NCI-H187 treated with DMSO at 0.1 percent for 48 hours (cell line): ENCODE measurements around the gene HS3ST2.

ENCODE experiments used
- DNase-seq: peaks from one replicate; lab custom pipeline; 2025; lab: John Stamatoyannopoulos, UW

Gene HS3ST2

GRCh38 chr16:22813948-22814710 lies at the start of gene HS3ST2:
Gene HS3ST2, plus strand, starts transcription at chr16:22814162. Its CDS starts 449 bp downstream, at chr16:22814611.
- DNase-seq: no peak

DNA sequence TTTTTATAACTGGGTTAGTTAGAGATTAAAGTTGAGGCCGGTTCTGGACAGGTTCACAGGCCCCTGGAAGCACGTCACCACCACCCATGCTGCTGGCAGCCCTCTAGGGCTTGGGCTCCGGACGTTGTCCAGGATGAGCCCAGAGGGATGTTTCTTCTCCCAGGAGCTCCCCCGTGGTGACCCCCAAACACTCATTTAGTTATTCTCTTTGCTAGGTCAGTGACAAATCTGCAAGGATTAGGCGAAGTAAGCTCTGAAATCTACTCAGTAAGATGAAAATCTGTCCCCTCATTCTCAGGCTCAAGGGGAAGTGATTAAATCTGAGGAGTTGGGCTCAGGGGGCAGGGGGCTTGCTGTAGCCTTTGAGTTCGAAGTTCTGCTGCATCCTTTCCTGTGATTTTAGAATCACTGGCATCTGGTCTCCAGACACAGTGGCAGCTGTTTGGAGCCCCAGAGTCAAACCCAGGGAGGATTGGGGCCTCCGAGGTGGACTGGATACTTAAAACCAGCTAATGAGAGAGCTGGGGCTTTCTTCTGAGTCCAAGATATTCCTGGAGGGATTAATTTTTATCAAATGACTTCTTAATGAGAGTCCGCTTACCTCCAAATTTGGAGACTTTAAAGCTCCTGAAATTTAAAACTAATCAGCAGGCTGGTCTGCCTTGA lies 49.2 kb upstream of the HS3ST2 start:
- DNase-seq: no peak

- DNase-seq: no peak
Observed at GRCh38 chr16:22765479-22765878, 48.5 kb upstream of the HS3ST2 start.

GRCh38 chr16:22770866-22771265 lies 43.1 kb upstream of the HS3ST2 start:
- no peak for DNase-seq

DNA sequence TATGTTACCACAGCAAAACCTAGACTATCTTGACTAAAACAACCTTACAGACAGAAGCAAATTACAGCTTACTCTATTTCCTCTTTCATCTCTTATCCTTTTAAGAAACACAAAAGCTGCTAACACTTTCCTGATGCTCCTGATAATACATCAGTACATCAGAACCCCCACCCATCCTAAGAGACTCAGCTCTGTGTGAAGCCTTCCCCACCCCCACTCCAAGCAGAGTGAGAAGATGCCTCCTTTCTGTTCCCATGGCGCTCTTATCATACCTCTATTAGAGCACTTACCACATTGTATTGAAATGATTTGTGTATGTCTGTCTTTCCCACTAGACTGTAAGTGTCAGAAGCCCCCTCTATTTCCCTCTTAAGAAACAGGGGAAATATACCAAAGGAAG lies 42.4 kb upstream of the HS3ST2 start:
- DNase-seq: no peak

GRCh38 chr16:22775220-22775922 lies 38.6 kb upstream of the HS3ST2 start:
- no peak for DNase-seq

- no peak for DNase-seq
Observed at GRCh38 chr16:22781480-22781879, 32.5 kb upstream of the HS3ST2 start.

DNA sequence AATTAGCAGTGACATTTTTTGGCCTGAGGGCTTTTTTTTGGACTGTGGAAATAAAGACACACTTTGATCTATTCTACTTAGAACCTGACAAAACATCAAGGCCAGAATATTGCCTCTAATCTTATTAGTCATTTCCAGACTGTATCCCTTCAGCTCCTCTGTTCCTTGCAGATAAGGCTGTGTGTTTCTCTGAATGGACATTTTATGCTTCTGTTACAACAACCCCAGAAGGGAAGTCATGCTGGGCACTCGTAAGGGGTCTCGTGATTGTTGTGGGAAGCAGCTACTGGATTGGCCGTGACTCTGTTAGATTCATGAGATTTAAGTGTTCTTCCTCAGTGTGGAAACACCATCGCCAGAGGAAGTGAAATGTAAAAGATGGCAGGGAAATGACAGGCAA lies 31.6 kb upstream of the HS3ST2 start:
- no peak for DNase-seq

DNA sequence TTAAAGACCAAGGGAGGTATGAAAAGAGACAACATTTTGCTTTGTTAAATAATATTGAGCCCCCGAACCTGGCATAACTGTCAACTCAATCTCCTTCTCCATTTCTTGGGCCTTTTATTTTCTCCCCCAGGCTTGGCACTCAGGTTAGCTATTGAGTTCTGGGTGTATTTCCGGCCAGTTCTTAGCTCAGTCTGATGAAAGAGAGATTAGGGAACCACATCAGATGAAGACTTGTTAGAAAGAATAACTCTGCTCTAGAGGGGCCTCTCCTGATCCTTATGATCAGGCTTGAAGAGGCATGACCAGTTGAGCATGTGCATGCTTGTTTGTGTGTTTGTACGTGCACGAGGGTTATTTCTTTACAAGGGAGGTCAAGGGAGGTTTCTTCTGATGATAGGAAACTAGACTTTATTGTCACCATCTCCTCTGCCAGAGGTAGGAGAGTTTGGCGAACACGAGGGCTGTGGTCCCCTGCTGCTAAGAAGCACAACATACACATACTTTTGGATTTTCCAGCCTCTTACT lies 29.2 kb upstream of the HS3ST2 start:
- DNase-seq: no peak

DNA sequence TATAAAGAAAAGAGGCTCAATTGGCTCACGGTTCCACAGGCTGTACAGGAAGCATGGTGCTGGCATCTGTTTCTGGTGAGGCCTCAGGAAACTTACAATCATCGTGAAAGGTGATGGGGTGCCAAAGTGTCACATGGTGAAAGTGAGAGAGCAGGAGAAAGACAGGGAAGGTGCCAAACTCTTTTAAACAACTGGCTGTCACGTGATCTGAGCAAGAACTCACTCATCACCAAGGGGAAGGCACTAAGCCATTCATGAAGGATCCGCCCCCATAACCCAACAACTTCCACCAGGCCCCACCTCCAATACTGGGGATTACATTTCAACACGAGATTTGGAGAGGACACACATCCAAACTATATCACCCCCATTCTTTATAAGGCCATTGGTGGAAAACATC lies 28.4 kb upstream of the HS3ST2 start:
- no peak for DNase-seq

- no peak for DNase-seq
Observed at GRCh38 chr16:22786284-22786683, 27.7 kb upstream of the HS3ST2 start.

DNA sequence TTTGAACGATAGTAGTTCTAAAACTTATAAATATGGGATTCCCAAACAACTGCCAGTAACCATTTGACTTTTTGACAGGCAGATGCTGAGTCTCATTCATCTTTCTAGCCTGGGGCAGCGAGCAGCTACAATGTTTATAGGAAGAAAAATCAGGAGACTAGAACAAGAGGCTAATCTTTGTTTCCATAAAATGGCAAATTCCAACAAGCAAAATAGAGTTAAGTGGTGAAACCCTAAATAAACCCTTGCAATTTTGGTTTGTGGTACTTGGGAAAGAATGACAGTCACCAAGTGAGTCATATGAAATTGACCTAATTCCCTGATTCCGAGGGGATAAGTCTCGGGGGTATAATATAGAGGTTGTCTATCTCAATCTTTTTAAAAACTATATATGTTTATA lies 27.3 kb upstream of the HS3ST2 start:
- no peak for DNase-seq

GRCh38 chr16:22787466-22788192 lies 26.3 kb upstream of the HS3ST2 start:
- no peak for DNase-seq

- no peak for DNase-seq
Observed at GRCh38 chr16:22788193-22788530, 25.8 kb upstream of the HS3ST2 start.

GRCh38 chr16:22789281-22789945 lies 24.5 kb upstream of the HS3ST2 start:
- DNase-seq: no peak

DNA sequence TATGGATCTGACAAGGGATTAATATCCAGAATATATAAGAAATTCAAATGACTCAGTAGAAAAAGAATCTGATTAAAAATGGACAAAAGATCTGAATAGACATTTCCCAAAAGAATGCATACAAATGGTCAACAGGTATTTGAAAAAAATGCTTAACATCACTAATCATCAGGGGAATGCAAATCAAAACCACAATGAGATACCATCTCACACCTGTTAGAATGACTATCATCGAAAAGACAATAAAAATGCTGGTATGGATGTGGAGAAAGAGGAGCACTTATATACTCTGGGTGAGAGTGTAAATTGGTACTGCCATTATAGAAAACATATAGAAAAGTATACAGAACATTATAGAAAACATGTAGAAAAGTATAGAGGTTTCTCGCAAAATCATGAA lies 16.4 kb upstream of the HS3ST2 start:
- no peak for DNase-seq

- DNase-seq: no peak
Observed at GRCh38 chr16:22799113-22799512, 14.8 kb upstream of the HS3ST2 start.

DNA sequence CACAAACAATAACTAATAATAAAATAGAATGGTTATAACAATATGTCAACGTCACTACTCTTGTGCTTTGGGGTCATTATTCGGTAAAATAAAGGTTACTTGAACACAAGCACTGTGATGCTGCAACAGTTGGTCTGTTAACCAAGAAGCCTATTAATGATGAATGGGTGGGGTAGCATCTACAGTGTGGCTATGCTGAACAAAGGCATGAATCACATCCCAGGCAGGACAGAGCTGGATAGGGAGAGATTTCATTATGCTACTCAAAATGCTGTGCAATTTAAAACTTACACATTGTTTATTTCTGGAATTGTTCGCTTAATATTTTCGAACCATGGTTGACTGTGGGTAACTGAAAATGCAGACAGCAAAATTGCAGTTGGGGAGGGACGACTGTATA lies 9.1 kb upstream of the HS3ST2 start:
- no peak for DNase-seq

- no peak for DNase-seq
Observed at GRCh38 chr16:22805326-22805725, 8.6 kb upstream of the HS3ST2 start.

- no peak for DNase-seq
Observed at GRCh38 chr16:22806811-22807210, 7.2 kb upstream of the HS3ST2 start.

DNA sequence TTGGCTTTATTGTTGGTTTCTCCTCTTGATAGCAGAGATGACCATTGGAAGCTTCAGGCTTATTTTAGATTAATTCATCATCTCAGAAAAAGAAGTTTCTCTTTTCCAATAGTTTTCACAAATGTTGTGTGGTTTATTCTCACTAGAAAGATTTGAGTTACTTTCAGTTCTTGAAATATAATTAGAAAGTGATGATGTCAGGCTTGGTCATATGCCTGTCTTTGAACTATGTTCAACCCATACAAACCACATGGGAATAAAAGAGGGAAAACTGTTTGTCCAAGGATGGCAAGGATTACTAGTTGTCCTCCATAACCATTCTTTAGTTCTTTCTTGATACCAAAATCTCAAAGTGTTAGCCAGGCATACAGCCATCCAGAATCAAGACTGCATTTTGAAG lies 3.7 kb upstream of the HS3ST2 start:
- DNase-seq: no peak
